ENCODE measurements around the gene SLC31A1. TPM values are rescaled to one million over a fixed set of nuclear protein-coding genes. Genes with fewer than 3 reads are reported as not detected.

Gene SLC31A1
- total and polyA plus RNA-seq, 2 of the 8 experiments (the other 6 are each of a cell fraction or from before 2014, with no cell fraction given) = 23.9 to 40.8 TPM

- no peak overlapping the region for H3K4ac ChIP-seq (replicated peaks; ENCODE audit: insufficient read length, low read depth, low read length)
- H3K14ac ChIP-seq (ENCODE audit: insufficient read length) = no peak overlapping the region
- H3K4me2 ChIP-seq (ENCODE audit: insufficient read depth in 1 of 2, low read depth in 2 of 2, low read length in 2 of 2) = no peak overlapping the region
- no peak for DNase-seq (ENCODE audit: low read depth in 1 of 2, low spot score in 2 of 2)
- no peaks in the 10 kb centered on the region for H4K20me1 ChIP-seq (replicated peaks in 1 of 2; ENCODE audit: control insufficient read depth in 1 of 2, insufficient read depth in 2 of 2, low read length in 2 of 2)
- H2BK12ac ChIP-seq (ENCODE audit: low read depth, low read length) = no peak overlapping the region
- H3K9me3 ChIP-seq (ENCODE audit: insufficient read depth in 2 of 2, low read depth in 1 of 2, low read length in 1 of 2) = no peaks in the 10 kb centered on the region
- no peak overlapping the region for H3K9ac ChIP-seq (replicated peaks in 1 of 4; ENCODE audit: extremely low read depth in 1 of 4, low read depth in 3 of 4, low read length in 3 of 4)
- H2BK20ac ChIP-seq (ENCODE audit: low read length) = no peak overlapping the region
- H4K91ac ChIP-seq (replicated peaks; ENCODE audit: insufficient read length, low read length) = no peak overlapping the region
- H3K23me2 ChIP-seq (ENCODE audit: low read depth, low read length) = no peaks in the 10 kb centered on the region
- H3K56ac ChIP-seq (replicated peaks; ENCODE audit: insufficient read length, low read depth, low read length) = no peak overlapping the region
- no peak overlapping the region for H3K18ac ChIP-seq (ENCODE audit: extremely low read depth, low read length)
- H3K27me3 ChIP-seq (replicated peaks in 1 of 4; ENCODE audit: control insufficient read depth in 3 of 4, extremely low read depth in 1 of 4, insufficient read depth in 3 of 4, low read length in 3 of 4) = no peaks in the 10 kb centered on the region
- H2BK15ac ChIP-seq (ENCODE audit: low read length) = no peak overlapping the region
- H3K4me3 ChIP-seq (ENCODE audit: extremely low read depth in 1 of 4, insufficient read depth in 2 of 4, low read depth in 3 of 4, low read length in 4 of 4) = no peak overlapping the region
- CTCF ChIA-PET (ENCODE audit: partially characterized antibody) = no interaction called here
- whole genome bisulfite sequencing, 2 experiments (ENCODE audit: extremely low coverage in 1 of 2, insufficient coverage in 1 of 2, insufficient read length in 1 of 2, insufficient replicate concordance in 2 of 2, low coverage in 1 of 2, low lambda C conversion rate in 2 of 2, missing lambda C conversion rate in 1 of 2) = 88% methylated on average over 2 of the region's 2 CpGs; no CpG with 5 or more reads in 1 of the 2 experiments
- H2BK120ac ChIP-seq (replicated peaks; ENCODE audit: low read depth, low read length) = no peak overlapping the region
- no peak for FAIRE-seq
- no peak overlapping the region for H4K8ac ChIP-seq (ENCODE audit: extremely low read depth, insufficient read depth, low read length)
- no peaks in the 10 kb centered on the region for H3K79me2 ChIP-seq (ENCODE audit: control insufficient read depth in 1 of 2, insufficient read depth in 2 of 2, low read length in 2 of 2)
- no peak overlapping the region for H3K27ac ChIP-seq (ENCODE audit: low read depth, low read length)
- H3K23ac ChIP-seq (ENCODE audit: insufficient read length) = no peak overlapping the region
- H3K79me1 ChIP-seq (ENCODE audit: low read depth, low read length) = no peaks in the 10 kb centered on the region
- H3K4me1 ChIP-seq (replicated peaks in 1 of 4; ENCODE audit: control insufficient read depth in 3 of 4, insufficient read depth in 4 of 4, low read length in 3 of 4) = no peaks in the 10 kb centered on the region
- H2AK5ac ChIP-seq (ENCODE audit: low read depth, low read length) = no peak overlapping the region
- TF ChIP-seq HDAC6 (IDR thresholded peaks at IDR 0.05; ENCODE audit: low read depth, low read length) = no peak
- no peak for TF ChIP-seq EP300 (IDR thresholded peaks at IDR 0.05; ENCODE audit: borderline replicate concordance in 1 of 2, low read depth in 2 of 2, low read length in 2 of 2)
- TF ChIP-seq SUZ12 (IDR thresholded peaks at IDR 0.05; ENCODE audit: low read length) = no peak
- no peak for TF ChIP-seq KDM4A (IDR thresholded peaks at IDR 0.05; ENCODE audit: low read depth, low read length, severe bottlenecking)
- TF ChIP-seq KDM5A (IDR thresholded peaks at IDR 0.05; ENCODE audit: low read length) = no peak
- no peak for TF ChIP-seq SIRT6 (IDR thresholded peaks at IDR 0.05; ENCODE audit: low read length)
- H2AFZ ChIP-seq (ENCODE audit: low read length) = no peak overlapping the region
- no peak overlapping the region for H2BK5ac ChIP-seq (ENCODE audit: low read depth, low read length)
- POLR2A ChIA-PET (ENCODE audit: partially characterized antibody) = no interaction called here
- no peak overlapping the region for H4K5ac ChIP-seq (ENCODE audit: insufficient read length, low read depth, low read length)
- H3K36me3 ChIP-seq (ENCODE audit: control insufficient read depth in 2 of 4, insufficient read depth in 4 of 4, low read length in 3 of 4) = peaks cover 0 to 63% (median 33%) of the 10 kb centered on the region in 4 experiments; a peak in 7 of 8 replicates
Observed at GRCh38 chr9:113183956-113184488, 37.3 kb upstream of the SLC31A1 start.
